T-helper 17 cell (primary cell): ENCODE data around the gene PLPP7. TPM values are rescaled to one million over a fixed set of nuclear protein-coding genes. Genes with fewer than 3 reads are reported as not detected.
"Not testable (repeated sequence)": the region's sequence is repeated elsewhere in the genome, so short reads cannot be mapped to it uniquely, and the experiment has no call there.

ENCODE experiments used
- ATAC-seq: fragments of 150-1000 bp; cut with Tn5 transposase; 2 replicates; pipeline ENCODE4 v1.10.0; 2021; ENCODE audit warnings: mild to moderate bottlenecking, moderate library complexity
- DNase-seq, 3 donors: peaks; one replicate each; pipeline versions ENCODE4 v3.0.0 to v3.0.0-alpha.2; 2020 to 2021
- H3K9me3 ChIP-seq: one replicate; pipeline ENCODE4 v1.7.0; 2013; ENCODE audit warnings: low read length, mild to moderate bottlenecking; ENCODE audit not compliant: control insufficient read depth, poor library complexity, severe bottlenecking
- H3K27ac Mint-ChIP-seq: one replicate; pipeline ENCODE4 v1.8.0; 2022; ENCODE audit warnings: mild to moderate bottlenecking, moderate library complexity, mixed read lengths
- H3K27me3 Mint-ChIP-seq: one replicate; pipeline ENCODE4 v1.8.0; 2022; ENCODE audit warnings: mixed read lengths
- H3K36me3 Mint-ChIP-seq: one replicate; pipeline ENCODE4 v1.8.0; 2022; ENCODE audit warnings: low read depth, mixed read lengths
- H3K4me1 Mint-ChIP-seq: one replicate; pipeline ENCODE4 v1.8.0; 2022; ENCODE audit warnings: mild to moderate bottlenecking, mixed read lengths
- H3K4me3 Mint-ChIP-seq: one replicate; pipeline ENCODE4 v1.8.0; 2022; ENCODE audit warnings: mild to moderate bottlenecking, moderate library complexity, mixed read lengths
- total RNA-seq, 4 donors: library from RNA in 2 of 4; stranded (reverse) in 2 of 4; gene quantifications; one replicate each; pipeline ENCODE4 v1.2.3 and lab custom pipeline; 2022 to 2026

The PLPP7 gene
- total RNA-seq, 2 donors from 2014 or later: 0.17 TPM; not detected in 1

- DNase-seq: no peak
- no peak overlapping the region for H3K27ac Mint-ChIP-seq
- no peak overlapping the region for H3K4me3 Mint-ChIP-seq
- H3K9me3 ChIP-seq: no peaks in the 10 kb centered on the region
- H3K36me3 Mint-ChIP-seq: peaks cover 4% of the 10 kb centered on the region
- H3K27me3 Mint-ChIP-seq: no peaks in the 10 kb centered on the region
- no peak for ATAC-seq
- peaks cover 35% of the 10 kb centered on the region for H3K4me1 Mint-ChIP-seq
Measured at GRCh38 chr9:131259916-131260597, 29.5 kb upstream of the PLPP7 start.

- H3K36me3 Mint-ChIP-seq: peaks cover 4% of the 10 kb centered on the region
- H3K4me1 Mint-ChIP-seq: peaks cover 36% of the 10 kb centered on the region
- H3K27ac Mint-ChIP-seq: peak overlapping the region; percentile 99
- no peaks in the 10 kb centered on the region for H3K9me3 ChIP-seq
- no peak for DNase-seq
- no peak overlapping the region for H3K4me3 Mint-ChIP-seq
- no peaks in the 10 kb centered on the region for H3K27me3 Mint-ChIP-seq
- no peak for ATAC-seq
Measured at GRCh38 chr9:131260751-131261452, 28.6 kb upstream of the PLPP7 start.

- ATAC-seq: no peak
- H3K27ac Mint-ChIP-seq: peak overlapping the region; percentile 99
- DNase-seq: no peak
- peaks cover 39% of the 10 kb centered on the region for H3K4me1 Mint-ChIP-seq
- peaks cover 10% of the 10 kb centered on the region for H3K36me3 Mint-ChIP-seq
- peak overlapping the region; percentile 53 for H3K4me3 Mint-ChIP-seq
- no peaks in the 10 kb centered on the region for H3K9me3 ChIP-seq
- no peaks in the 10 kb centered on the region for H3K27me3 Mint-ChIP-seq
Measured at GRCh38 chr9:131262327-131263032, 27.0 kb upstream of the PLPP7 start.

- H3K27ac Mint-ChIP-seq: peak overlapping the region; percentile 99
- not testable (repeated sequence) for H3K27me3 Mint-ChIP-seq, H3K9me3 ChIP-seq, H3K36me3 Mint-ChIP-seq, DNase-seq, ATAC-seq
- H3K4me3 Mint-ChIP-seq: peak overlapping the region; percentile 53
- H3K4me1 Mint-ChIP-seq: peaks cover 36% of the 10 kb centered on the region
Measured at GRCh38 chr9:131263033-131263343, 26.5 kb upstream of the PLPP7 start.

GRCh38 chr9:131263701-131264100 lies 25.8 kb upstream of the PLPP7 start:
- H3K27me3 Mint-ChIP-seq: no peaks in the 10 kb centered on the region
- DNase-seq: no peak
- H3K27ac Mint-ChIP-seq: peak overlapping the region; percentile 99
- no peaks in the 10 kb centered on the region for H3K9me3 ChIP-seq
- H3K36me3 Mint-ChIP-seq: peaks cover 10% of the 10 kb centered on the region
- H3K4me1 Mint-ChIP-seq: peaks cover 40% of the 10 kb centered on the region
- H3K4me3 Mint-ChIP-seq: peak overlapping the region; percentile 95
- no peak for ATAC-seq

GRCh38 chr9:131264231-131264630 lies 25.3 kb upstream of the PLPP7 start:
- H3K36me3 Mint-ChIP-seq: peaks cover 10% of the 10 kb centered on the region
- H3K27ac Mint-ChIP-seq: peak overlapping the region; percentile 99
- H3K27me3 Mint-ChIP-seq: no peaks in the 10 kb centered on the region
- DNase-seq (peak in 1 of 3 donors; percentile 36), ATAC-seq (peak; percentile 12)
- no peaks in the 10 kb centered on the region for H3K9me3 ChIP-seq
- H3K4me1 Mint-ChIP-seq: peaks cover 42% of the 10 kb centered on the region
- peak overlapping the region; percentile 95 for H3K4me3 Mint-ChIP-seq

GRCh38 chr9:131266266-131267229 lies 23.0 kb upstream of the PLPP7 start:
- H3K9me3 ChIP-seq: no peaks in the 10 kb centered on the region
- Mint-ChIP-seq H3K4me3 (peak overlapping the region; percentile 95), H3K4me1 (peaks cover 55% of the 10 kb centered on the region), H3K27ac (peak overlapping the region; percentile 99), H3K36me3 (peaks cover 10% of the 10 kb centered on the region), H3K27me3 (no peaks in the 10 kb centered on the region)
- DNase-seq (peak in 1 of 3 donors; percentile 34), ATAC-seq (peak; percentile 16)

GRCh38 chr9:131270171-131271015 lies 19.1 kb upstream of the PLPP7 start:
- Mint-ChIP-seq H3K36me3 (peaks cover 5% of the 10 kb centered on the region), H3K27me3 (no peaks in the 10 kb centered on the region), H3K4me3 (peak overlapping the region; percentile 98), H3K27ac (peak overlapping the region; percentile 99), H3K4me1 (peaks cover 58% of the 10 kb centered on the region)
- peak; percentile 19 for ATAC-seq
- peak in 1 of 3 donors; percentile 45 for DNase-seq
- no peaks in the 10 kb centered on the region for H3K9me3 ChIP-seq

- not testable (repeated sequence) for DNase-seq, H3K27me3 Mint-ChIP-seq, ATAC-seq, H3K36me3 Mint-ChIP-seq, H3K9me3 ChIP-seq
- Mint-ChIP-seq H3K4me1 (peaks cover 58% of the 10 kb centered on the region), H3K27ac (peak overlapping the region; percentile 99), H3K4me3 (peak overlapping the region; percentile 98)
Measured at GRCh38 chr9:131271016-131271273, 18.6 kb upstream of the PLPP7 start.

GRCh38 chr9:131271506-131271931 lies 18.0 kb upstream of the PLPP7 start:
- H3K4me1 Mint-ChIP-seq: peaks cover 52% of the 10 kb centered on the region
- H3K27ac Mint-ChIP-seq: peak overlapping the region; percentile 99
- no peaks in the 10 kb centered on the region for H3K27me3 Mint-ChIP-seq
- no peaks in the 10 kb centered on the region for H3K9me3 ChIP-seq
- H3K36me3 Mint-ChIP-seq: peaks cover 5% of the 10 kb centered on the region
- no peak for ATAC-seq
- no peak for DNase-seq
- peak overlapping the region; percentile 98 for H3K4me3 Mint-ChIP-seq

- H3K36me3 Mint-ChIP-seq: peaks cover 5% of the 10 kb centered on the region
- H3K27me3 Mint-ChIP-seq: no peaks in the 10 kb centered on the region
- no peak for ATAC-seq
- H3K4me1 Mint-ChIP-seq: peaks cover 46% of the 10 kb centered on the region
- H3K4me3 Mint-ChIP-seq: peak overlapping the region; percentile 98
- H3K27ac Mint-ChIP-seq: peak overlapping the region; percentile 99
- H3K9me3 ChIP-seq: no peaks in the 10 kb centered on the region
- no peak for DNase-seq
Measured at GRCh38 chr9:131272212-131272611, 17.3 kb upstream of the PLPP7 start.

- Mint-ChIP-seq H3K36me3 (peaks cover 5% of the 10 kb centered on the region), H3K27ac (peak overlapping the region; percentile 99), H3K27me3 (no peaks in the 10 kb centered on the region), H3K4me1 (peaks cover 48% of the 10 kb centered on the region), H3K4me3 (peak overlapping the region; percentile 98)
- DNase-seq (no peak), ATAC-seq (no peak)
- H3K9me3 ChIP-seq: no peaks in the 10 kb centered on the region
Measured at GRCh38 chr9:131273146-131273855, 16.2 kb upstream of the PLPP7 start.
